Activated naive CD4-positive, alpha-beta T cell treated with Interleukin-2 at 50 U/mL for 16 hours (primary cell): Measurements from ENCODE around the gene EPDR1.

Experiments
- DNase-seq: peaks from one replicate; pipeline ENCODE4 v3.0.0-alpha.2; 2020

Gene EPDR1

DNA sequence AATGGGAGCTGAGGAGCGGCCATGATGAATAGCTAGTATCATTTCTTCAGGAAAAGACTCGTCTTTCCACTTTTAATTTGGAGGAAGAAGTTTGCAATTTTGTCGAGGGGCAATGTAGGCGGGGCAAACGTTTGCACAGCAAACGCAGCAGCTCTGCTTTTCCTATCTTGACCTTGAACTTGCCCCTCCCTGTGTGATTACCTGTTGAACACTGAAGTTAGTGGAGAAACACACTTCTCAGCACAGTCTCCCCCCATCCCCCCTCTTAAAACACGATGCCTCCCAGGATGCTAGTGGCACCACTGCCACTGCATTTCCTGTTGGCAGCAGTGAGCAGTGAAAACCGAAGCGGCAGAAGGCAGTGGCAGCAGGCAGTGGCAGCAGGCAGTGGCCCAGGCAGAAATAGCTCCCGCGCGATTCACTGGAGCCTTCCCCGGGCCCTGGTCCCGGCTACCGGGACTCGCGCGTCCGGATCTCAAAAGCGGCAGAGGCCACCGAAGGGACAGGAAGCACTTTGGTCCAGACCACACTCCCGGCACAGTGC lies at the start of gene EPDR1:
EPDR1 (plus strand) TSS at position 336 of the 544 bp plus-strand sequence. CDS start 300 bp downstream, outside the sequence.
- no peak for DNase-seq

DNA sequence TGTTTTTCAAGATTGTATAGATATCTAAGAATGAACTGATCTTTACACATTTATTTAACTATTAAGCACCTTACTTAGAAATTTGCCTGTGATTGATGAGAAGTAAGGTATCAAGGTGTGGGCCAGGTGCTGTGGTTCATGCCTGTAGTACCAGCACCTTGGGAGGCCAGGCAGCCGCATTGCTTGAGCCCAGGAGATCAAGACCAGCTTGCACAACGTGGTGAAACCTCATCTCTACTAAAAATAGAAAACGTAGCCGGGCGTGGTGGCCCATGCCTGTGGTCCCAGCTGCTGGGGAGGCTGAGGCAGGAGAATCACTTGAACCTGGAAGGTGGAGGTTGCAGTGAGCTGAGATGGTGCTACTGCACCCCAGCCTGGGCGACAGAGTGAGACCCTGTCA lies 38.4 kb upstream of the EPDR1 start:
- DNase-seq: no peak

DNA sequence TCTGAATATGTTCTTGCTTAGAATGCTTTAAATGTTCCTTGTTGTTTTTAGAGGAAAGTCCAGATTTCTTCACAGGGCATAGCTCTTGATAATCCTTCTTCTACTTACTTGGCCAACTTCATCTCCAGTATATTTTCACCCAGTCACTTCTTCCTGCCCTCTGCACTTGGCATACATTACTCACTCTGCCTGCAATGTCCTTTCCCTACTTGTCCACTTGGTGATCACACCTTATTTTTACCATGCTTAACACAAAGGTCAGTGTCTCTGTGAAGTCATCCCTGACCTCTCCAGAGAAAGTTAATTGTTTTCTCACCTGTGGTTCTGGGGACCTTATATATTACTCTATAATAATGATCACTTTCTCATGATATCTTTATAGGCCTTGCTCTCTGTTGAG lies 27.1 kb upstream of the EPDR1 start:
- DNase-seq: no peak

DNA sequence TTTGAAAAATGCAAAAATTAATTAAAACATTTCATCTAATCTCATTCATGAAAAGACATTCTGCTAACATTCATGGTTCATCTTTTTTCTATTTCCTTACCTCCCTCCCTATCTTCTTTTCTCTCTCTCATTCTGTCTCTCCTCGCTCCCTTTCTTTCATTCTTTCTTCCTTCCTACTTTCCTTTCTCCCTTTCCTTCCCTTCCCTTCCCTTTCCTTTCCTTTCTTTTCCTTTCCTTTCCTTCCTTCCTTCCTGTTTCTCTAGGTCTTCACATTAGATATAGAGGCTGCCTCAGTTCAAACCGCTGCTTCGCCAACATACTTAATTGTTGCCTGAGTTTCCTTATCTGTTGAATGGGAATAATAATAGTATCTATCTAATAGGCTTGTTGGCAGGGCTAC lies 25.8 kb upstream of the EPDR1 start:
- DNase-seq: no peak

DNA sequence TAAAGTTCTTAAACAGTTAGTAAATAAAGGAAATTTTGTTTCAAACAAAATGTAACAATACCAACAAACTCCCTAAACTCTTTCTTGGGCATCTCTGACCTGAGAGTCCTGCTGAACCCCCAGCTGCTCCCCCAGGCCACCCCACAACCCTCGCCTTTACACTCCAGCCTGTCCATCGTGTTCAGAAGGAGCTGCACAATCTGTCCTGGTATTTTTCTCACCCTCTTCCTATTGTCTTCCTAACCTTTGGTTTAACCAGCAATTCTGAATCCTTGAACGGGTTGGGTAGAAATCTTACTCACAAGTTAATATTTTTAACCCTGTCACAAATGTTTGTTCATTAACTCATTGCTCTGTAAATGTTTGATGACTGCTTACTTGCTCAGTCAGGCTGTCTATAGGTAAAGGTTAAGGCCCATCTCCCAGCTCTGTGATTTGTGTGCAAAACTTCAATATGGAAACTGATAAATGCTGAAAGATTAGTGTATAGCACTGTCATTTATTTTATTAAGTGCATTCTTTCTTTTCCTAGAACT lies 20.7 kb upstream of the EPDR1 start:
- no peak for DNase-seq

DNA sequence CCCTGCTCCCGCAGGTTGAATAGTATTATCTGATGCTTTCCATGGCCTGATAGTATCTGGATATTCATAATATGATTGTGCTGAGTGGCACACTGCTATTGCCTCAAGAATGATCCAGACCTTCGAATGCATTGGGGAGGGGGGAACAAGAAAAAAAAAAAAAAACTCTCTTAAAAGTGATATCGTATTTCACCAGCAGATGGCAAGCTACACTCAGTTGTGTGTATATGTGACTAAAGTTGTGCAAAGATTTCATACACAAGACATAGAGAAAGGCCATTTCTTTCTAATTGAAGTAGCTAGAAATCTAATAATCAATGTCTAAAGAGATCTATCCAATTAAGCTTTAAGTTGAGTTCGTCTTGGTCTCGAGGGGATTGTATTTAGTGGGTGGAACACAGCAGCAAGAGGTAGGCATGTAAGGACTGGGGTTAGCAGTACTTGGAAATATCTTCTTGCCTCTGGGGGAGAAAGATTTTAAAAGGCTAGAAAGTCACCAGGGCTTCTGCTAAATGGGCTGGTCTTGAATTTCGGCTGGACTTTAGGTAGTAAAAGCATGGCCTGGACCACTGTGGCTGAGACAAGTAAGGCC lies 19.1 kb upstream of the EPDR1 start:
- no peak for DNase-seq

DNA sequence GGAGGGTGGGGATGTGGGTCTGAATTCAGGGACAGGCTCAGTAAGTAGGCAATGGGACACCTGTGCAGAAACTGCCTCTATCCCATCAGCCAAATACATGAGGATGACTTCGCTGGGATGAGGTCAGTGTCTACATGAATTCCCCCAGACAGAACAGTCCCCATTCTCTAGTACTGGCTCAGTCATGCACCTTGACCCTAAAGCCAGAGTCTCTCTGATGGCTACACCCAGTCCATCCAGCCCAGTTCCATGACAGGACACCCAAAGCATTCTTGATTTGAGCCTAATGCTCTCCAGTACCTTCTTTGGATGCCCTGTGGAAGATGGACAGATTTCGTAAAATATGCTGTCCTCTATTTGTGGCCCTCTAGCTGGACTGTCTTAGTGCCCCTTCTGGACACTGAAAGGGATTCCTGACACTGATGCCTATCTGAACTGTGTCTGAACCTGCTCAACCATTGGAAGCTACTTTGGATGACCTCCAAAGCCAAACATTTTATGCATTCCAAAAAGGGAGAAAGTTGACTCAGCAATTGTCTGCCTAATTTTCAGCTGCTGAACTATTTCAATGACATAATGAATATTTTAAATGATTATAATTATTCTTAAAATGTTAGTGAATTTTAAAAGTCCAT lies 18.4 kb upstream of the EPDR1 start:
- no peak for DNase-seq

DNA sequence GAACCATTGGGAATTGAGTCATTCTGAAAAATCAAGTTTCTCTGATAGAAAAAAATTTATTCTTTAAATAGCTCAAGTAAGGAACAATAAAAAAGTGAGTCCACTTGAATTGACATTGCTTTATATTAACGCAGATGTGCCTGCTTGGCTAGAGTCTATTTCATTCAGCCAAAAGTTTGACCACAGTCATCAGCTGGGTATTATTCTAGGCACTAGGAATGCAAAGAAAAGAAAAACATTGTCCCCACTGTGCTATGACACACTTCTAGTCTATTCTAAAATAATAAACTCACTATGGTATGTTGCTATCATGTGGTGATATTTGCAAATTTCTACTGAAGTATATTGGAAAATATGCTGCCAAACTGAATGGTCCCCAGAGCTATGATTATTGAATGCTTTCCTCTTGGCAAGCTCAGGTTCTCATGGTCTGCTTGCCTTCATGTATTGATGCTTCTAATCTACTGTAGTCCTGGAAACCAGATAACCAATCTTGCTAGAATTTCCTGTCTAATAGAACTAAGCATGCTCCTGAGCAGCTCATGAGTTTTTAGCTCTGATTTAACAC lies 12.1 kb upstream of the EPDR1 start:
- DNase-seq: no peak

DNA sequence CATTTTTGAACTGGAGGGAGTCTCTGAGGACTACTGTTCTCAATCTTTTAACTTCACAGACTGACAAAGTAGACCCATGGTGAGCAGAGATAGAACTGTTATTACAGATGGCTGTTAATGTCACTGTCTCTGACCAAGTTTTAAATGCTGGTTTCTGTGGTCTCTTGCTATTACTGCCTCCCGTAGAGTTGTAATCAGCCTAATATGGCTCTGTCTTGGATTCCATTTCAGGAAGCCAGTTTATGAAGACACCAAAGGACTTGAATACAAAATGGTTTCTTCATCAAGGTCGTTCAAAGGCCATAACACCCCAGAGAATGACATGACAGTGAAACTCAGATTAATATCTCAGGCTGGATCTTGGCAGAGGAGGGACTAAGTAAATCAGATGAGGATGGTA lies 7.7 kb upstream of the EPDR1 start:
- DNase-seq: no peak

DNA sequence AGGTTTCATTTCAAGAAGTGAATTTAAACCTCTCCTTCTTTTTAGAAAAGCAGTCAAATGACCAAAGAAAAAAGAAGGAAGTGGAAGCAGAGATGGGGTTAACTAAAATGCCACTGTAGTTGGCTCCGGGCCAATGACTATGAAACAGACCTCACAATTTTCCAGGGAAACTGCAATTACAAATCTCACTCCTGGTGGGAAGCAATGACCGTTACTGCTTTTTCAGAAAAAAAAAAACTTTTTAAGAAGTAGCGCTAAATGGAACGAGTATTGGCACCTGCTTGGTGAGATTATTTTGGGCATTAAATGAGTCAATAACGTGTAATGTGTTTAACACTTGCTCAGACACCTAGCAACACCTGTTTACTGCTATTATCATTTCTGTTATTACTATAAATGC lies 5.0 kb upstream of the EPDR1 start:
- no peak for DNase-seq

DNA sequence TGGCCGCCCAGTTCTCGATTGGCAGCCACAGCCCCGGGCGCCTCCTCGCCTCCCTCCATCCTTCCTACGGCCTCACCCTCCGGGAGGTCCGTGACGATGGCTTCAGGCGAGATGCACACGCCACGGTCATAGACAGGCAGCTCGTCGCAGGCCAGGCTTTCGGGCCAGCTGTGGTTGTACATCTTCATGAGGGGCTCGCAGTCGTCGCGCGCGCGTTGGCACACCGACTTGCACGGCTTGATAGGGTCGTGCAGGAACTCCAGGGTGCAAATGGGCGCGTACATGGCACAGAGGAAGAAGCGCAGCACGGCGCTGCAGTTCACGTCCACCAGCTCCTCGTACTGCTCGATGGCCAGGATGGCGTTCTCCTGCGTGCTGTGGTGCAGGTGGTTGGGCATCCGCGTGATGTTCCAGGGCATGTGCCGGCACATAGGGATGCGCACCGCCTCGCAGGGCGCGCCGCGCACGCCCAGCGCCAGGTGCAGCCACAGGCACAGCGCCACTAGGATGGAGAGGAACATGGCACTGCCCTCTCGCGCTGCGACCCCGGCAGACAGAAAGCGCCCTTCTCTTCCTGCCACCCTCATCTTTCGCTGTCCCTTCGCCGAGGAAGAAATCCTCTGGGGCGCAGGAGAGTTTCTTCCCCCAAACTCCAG lies 4.3 kb upstream of the EPDR1 start:
- no peak for DNase-seq

DNA sequence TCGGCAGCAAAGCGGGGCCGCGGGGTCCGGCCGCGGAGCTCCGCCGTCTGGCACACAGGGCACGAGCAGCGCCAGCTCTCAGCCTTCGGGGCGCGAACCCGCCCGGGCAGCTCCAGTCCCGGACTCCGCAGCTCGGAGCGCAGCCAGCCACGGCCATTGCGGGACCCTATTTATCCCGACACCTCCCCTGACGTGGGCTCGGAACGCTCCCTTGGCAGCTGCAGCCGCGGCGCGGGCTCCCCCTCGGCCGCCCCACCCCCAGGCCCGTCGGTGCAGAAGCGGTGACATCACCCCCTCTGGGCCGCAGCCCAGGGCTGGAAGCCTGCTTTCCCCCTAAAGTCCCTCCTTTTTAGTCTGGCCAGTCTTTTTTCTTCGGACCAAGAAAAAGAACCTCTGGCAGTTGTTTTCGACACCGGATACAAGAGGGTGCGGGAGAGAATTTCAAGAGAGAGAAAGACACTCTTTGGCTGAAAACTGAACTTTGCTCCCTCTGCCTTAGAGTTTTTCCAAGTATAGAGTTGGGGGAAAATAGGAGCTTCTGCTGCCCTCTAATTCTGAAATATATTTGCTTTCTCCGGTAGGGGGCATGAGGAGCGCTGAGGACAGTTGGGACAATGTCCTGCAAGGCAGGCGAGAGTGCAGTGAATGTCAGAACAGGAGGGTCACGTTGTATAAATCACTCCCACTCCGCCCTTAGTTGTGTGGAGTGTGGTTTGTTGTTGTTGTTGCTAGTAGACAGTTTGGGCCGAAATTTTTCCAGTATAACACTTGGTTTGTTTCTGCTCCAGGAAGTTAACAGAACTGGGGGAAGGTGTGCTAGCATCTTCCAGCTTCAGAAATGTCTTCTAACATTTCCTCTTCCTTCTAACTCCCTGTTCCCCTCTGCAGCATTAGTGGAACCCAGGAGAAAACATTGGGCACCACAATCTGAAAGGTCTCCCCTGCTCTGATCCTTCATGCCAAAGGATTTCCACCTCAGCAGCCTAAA lies 3.5 kb upstream of the EPDR1 start, which contains the start of gene SFRP4:
SFRP4 (minus strand) TSS at position 145 of the 988 bp plus-strand sequence. CDS start 280 bp downstream, outside the sequence.
- DNase-seq: no peak

DNA sequence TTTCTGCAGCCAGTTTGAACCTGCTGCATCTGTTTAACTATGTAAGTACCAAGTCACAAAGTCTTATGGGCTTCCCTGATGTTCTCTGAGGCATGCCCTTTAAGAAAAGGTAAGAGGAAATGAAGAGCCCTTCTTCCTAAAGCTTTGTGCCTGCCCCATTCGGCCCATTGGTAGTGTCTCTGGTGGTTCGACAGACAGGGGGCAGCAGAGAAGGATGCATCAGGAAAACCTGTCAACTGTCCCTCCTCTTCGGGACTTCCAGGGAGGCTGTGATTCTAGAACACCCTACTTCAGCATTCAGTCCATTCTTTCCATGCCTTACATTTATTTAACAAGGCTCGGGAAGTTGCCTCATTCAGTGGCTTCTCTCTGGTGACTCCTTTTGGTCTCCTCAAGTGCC lies 1.9 kb upstream of the EPDR1 start:
- no peak for DNase-seq

DNA sequence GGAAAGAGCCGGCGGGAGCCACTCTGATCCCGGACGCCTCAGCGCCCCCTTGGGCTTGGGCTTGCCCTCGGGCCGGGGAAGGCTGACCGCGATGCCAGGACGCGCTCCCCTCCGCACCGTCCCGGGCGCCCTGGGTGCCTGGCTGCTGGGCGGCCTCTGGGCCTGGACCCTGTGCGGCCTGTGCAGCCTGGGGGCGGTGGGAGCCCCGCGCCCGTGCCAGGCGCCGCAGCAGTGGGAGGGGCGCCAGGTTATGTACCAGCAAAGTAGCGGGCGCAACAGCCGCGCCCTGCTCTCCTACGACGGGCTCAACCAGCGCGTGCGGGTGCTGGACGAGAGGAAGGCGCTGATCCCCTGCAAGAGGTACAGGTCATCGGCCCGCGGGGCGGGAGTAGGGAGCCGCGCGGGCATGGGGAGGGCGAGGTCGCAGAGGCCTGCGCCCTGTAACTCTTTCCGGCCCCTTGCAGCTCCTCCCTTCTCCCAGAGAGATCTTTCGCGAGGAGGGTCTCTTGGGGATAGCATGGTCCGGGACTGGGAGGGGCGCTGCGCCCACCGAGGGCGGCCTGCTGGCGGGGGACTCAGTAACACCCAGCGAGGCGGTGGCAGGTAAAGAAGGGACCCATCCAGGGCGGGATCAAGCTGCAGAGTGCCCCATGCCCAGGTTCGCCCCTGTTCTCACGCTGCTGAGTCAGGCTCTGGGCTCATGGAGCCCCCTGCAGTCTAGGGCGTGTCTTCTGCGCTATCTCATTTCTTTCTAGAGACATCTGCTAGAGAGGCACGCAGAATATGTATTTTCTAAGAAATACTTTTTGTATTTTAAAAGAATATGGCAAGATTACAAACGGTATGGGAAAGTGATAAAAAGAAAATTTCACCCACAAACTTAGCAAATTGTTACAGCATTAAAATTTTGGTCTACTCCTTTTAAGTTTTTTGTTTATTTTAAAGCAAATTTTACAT lies 687 bp downstream of the EPDR1 start:
- DNase-seq: no peak

DNA sequence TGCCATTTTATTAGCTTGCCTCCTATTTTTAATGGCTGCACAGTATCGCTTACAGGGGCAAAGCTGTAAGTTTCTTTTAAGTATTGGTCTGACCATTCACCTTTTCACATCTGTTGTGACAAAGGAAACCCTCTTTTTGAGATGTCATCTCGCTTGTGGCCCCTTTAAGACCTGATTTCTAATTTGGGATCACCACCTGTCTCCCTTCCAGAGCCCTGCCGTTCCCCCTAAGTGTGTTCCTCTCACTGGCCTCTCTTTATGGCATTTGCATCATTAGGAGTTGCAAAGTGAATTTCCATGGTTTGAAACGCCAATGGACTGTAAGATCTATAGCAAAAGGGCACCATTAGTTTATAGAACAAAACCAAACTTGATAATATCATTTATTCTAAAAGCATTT lies 1.4 kb downstream of the EPDR1 start:
- no peak for DNase-seq

DNA sequence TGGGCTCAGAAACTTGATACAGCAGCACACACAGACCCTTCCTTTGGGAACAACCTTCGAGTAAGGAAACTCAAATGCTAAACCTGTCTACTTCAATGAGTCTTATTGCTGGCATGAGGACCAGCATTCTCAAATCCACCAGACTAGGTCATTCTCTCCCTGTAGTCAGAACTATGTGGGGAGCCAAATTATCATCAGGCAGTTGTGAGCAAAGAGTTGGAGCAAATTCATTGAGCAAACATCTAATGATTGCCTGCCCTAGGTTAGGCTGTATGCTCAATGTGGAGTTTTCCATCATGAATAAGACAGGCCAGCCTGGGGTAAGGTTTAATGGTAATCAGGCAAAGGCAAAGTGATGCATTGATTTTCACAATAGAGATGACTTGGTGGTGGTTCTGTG lies 3.6 kb downstream of the EPDR1 start:
- no peak for DNase-seq

DNA sequence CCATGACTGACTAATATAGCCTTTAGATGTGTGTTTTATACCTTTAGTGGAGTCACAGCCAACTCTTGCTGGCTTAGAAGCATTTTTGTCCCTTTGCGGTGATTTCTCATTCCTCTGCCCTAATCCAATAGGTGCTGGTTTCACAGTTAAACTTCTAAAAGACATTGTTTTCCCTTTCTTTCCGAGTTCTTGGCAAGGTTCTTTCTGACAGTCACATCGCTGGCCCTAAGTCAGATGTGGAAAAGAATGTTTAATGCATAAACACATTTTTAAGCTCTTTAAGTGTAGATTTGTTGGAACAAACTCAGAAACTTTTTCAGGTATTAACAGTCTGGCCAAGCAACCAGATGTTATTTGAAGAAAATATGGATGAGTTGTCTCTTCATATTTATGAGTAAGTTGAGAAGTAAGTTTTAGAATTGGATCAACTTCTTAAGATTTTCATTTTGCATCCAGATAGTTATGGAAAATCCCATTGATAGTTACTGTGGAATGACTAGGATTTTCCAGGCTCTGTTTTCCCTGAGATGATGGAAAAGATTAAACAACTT lies 4.1 kb downstream of the EPDR1 start:
- no peak for DNase-seq

DNA sequence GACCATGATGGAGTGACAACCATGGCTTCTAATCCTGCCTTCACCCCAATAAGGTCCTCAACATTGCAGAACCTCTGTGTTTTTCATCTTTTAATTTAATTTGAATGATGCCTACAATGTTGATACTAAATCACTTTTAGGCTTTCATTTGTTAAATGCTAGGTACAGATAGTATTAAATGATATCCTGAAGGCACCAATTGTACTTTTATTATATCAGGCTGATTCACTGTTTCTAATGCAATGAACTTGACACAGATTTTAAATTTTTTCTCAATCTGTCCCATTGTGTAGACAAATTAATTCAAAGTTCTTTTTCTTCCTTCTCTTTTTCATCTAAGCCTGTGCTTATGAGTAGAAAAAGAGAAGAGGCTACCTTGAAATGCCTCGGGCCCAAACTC lies 5.2 kb downstream of the EPDR1 start:
- no peak for DNase-seq

DNA sequence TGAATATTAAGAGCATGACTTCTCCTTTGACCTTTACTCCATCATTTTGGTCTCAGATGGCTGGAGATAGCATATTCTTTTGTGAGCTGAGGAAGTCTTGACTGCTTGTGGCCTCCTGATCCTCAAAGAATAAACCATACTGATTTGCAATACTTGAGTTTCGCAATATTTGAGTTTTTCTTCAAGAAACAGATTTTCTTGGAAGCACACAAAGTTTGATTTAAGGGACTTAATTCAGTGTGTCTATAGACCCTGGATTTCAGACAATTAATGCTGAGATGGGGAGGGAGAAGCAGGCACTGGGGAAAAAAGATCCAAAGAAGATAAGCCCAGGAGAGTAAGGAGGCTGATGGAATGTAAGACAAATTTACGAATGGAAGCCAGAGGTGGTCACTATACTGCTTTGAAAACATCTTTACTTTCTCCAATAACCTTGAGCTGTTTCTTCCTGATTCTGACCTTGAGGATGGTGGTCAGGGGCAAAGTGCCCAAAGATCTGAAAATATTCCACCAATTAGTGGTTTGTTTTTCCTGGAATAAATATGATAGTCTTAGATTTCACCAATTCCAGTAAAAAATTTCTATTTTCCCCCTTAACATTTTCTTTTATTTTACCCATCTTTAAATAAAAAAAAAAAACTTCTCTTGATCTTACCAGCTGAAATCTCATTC lies 7.5 kb downstream of the EPDR1 start:
- no peak for DNase-seq

DNA sequence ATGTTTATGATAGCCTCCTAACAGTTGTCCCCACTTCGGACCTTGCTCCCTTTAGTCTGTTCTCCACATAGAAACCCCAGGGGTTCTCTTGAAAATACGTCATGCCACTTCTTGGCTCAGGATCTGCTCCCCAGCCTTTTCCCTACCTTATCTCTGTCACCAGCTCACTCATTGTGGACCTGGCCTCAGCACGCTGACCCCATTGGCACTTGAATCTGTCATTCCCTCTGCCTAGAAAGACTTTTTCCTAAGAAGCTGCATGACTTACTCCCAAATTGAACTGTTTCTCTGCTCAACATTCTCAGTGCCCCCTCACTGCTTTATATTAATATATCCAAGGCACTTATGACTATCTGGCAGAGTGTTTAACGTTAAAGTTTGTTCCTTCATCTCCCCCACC lies 8.4 kb downstream of the EPDR1 start:
- DNase-seq: no peak
